Smooth muscle cell (in vitro differentiated cells): ENCODE results near the gene TMEM39A. TPM values are rescaled to one million over a fixed set of nuclear protein-coding genes. Genes with fewer than 3 reads are reported as not detected.

ENCODE experiments used
- DNase-seq: peaks from one replicate; lab custom pipeline; 2025; ENCODE audit not compliant: unreplicated experiment; lab: John Stamatoyannopoulos, UW
- H2AFZ ChIP-seq: fragments of 200-600 bp; sonication (generic); 2 replicates; pipeline ENCODE4 v1.6.0; 2016; ENCODE audit warnings: antibody characterized with exemption, low read depth, mild to moderate bottlenecking
- H3F3A ChIP-seq: fragments of 200-600 bp; sonication (generic); 2 replicates; pipeline ENCODE4 v1.6.0; 2017; ENCODE audit warnings: antibody characterized with exemption, low read depth
- H3K27ac ChIP-seq: fragments of 200-600 bp; sonication (generic); 2 replicates; pipeline ENCODE4 v1.5.1; 2016; ENCODE audit warnings: low read depth, mild to moderate bottlenecking
- H3K27me3 ChIP-seq: fragments of 200-600 bp; sonication (generic); 2 replicates; pipeline ENCODE4 v1.6.1; 2016; ENCODE audit warnings: low read depth, mild to moderate bottlenecking
- H3K36me3 ChIP-seq: fragments of 200-600 bp; sonication (generic); 2 replicates; pipeline ENCODE4 v1.5.1; 2016; ENCODE audit warnings: low read depth
- H3K4me1 ChIP-seq: fragments of 200-600 bp; sonication (generic); 2 replicates; pipeline ENCODE4 v1.5.1; 2016; ENCODE audit warnings: low read depth
- H3K4me2 ChIP-seq: fragments of 200-600 bp; sonication (generic); 2 replicates; pipeline ENCODE4 v1.6.0; 2016; ENCODE audit warnings: mild to moderate bottlenecking
- H3K4me3 ChIP-seq: fragments of 200-600 bp; sonication (generic); 2 replicates; pipeline ENCODE4 v1.5.1; 2016; ENCODE audit warnings: mild to moderate bottlenecking
- H3K79me2 ChIP-seq: fragments of 200-600 bp; sonication (generic); 2 replicates; pipeline ENCODE4 v1.6.0; 2016; ENCODE audit warnings: low read depth, mild to moderate bottlenecking
- H3K9ac ChIP-seq: fragments of 200-600 bp; sonication (generic); 2 replicates; pipeline ENCODE4 v1.6.0; 2016; ENCODE audit warnings: low read depth
- H3K9me3 ChIP-seq: fragments of 200-600 bp; sonication (generic); replicated peaks from 2 replicates; pipeline ENCODE4 v1.5.1; 2016; ENCODE audit warnings: low read depth
- H4K20me1 ChIP-seq: fragments of 200-600 bp; sonication (generic); 2 replicates; pipeline ENCODE4 v1.6.0; 2016; ENCODE audit warnings: low read depth
- CTCF ChIP-seq: fragments of 200-600 bp; sonication (generic); IDR thresholded peaks from 2 replicates; pipeline ENCODE4 v1.5.1; 2017; ENCODE audit warnings: borderline replicate concordance, mild to moderate bottlenecking, antibody characterized with exemption; ENCODE audit not compliant: insufficient read depth, poor library complexity, severe bottlenecking
- WGBS: methylation state at CpG from one replicate; pipeline ENCODE4 v1.1.7; 2016; ENCODE audit warnings: low lambda C conversion rate; 5-methylcytosine and 5-hydroxymethylcytosine counted together
- polyA plus RNA-seq: library from polyadenylated mRNA; unstranded; fragments of >200 nt; fragmentation: Nextera tagmentation; extraction: Ambion mirVana; gene quantifications from 2 replicates; pipeline ENCODE4 v1.2.1, GENCODE V29; 2016
- total RNA-seq: library from RNA; depleted of rRNA; stranded (reverse); fragments of >200 nt; gene quantifications from 2 replicates; pipeline ENCODE4 v1.2.3, GENCODE V29; 2014

TMEM39A gene
- total and polyA plus RNA-seq, 2 experiments from 2014 or later, result 64.6 to 79.2 TPM

GRCh38 chr3:119396870-119397269 is 66.5 kb downstream of the TMEM39A start:
- no peaks in the 10 kb centered on the region for H3K9me3 ChIP-seq
- peaks cover 7% of the 10 kb centered on the region for H3K36me3 ChIP-seq
- no peaks in the 10 kb centered on the region for H3F3A ChIP-seq
- no peaks in the 10 kb centered on the region for H3K4me1 ChIP-seq
- no peaks in the 10 kb centered on the region for H3K27me3 ChIP-seq
- WGBS, result 96% methylated on average over 2 of the region's 2 CpGs
- no peak for DNase-seq
- no peak overlapping the region for H2AFZ ChIP-seq
- H3K79me2 ChIP-seq, result no peaks in the 10 kb centered on the region
- no peak overlapping the region for H3K27ac ChIP-seq
- no peak overlapping the region for H3K4me3 ChIP-seq
- H3K4me2 ChIP-seq, result no peak overlapping the region
- no peak overlapping the region for H3K9ac ChIP-seq
- no peak for TF ChIP-seq CTCF
- H4K20me1 ChIP-seq, result no peaks in the 10 kb centered on the region

GRCh38 chr3:119395923-119396358 is 67.5 kb downstream of the TMEM39A start:
- Histone ChIP-seq H3K79me2 (no peaks in the 10 kb centered on the region), H3K4me2 (no peak overlapping the region), H3K4me3 (no peak overlapping the region), H3K9ac (no peak overlapping the region), H3K27me3 (no peaks in the 10 kb centered on the region), H3F3A (no peaks in the 10 kb centered on the region), H3K4me1 (no peaks in the 10 kb centered on the region), H2AFZ (no peak overlapping the region), H4K20me1 (no peaks in the 10 kb centered on the region), H3K27ac (no peak overlapping the region), H3K9me3 (no peaks in the 10 kb centered on the region), H3K36me3 (peaks cover 7% of the 10 kb centered on the region)
- WGBS, result 96% methylated on average over 2 of the region's 2 CpGs
- no peak for DNase-seq
- no peak for TF ChIP-seq CTCF

- peak; percentile 21 for TF ChIP-seq CTCF
- DNase-seq, result no peak
- Histone ChIP-seq H3K36me3 (no peaks in the 10 kb centered on the region), H4K20me1 (no peaks in the 10 kb centered on the region), H3K27me3 (no peaks in the 10 kb centered on the region), H3K27ac (no peak overlapping the region), H3F3A (no peaks in the 10 kb centered on the region), H3K9me3 (no peaks in the 10 kb centered on the region), H3K4me2 (no peak overlapping the region), H2AFZ (no peak overlapping the region), H3K79me2 (no peaks in the 10 kb centered on the region), H3K4me1 (peaks cover 5% of the 10 kb centered on the region), H3K4me3 (no peak overlapping the region), H3K9ac (no peak overlapping the region)
- 80% methylated on average over 8 of the region's 8 CpGs for WGBS
These were observed 74.8 kb downstream of the TMEM39A start for GRCh38 chr3:119388577-119388976.

- DNase-seq, result no peak
- peaks cover 5% of the 10 kb centered on the region for H3K4me1 ChIP-seq
These were observed 81.3 kb downstream of the TMEM39A start for GRCh38 chr3:119382134-119382533.

More at GRCh38 chr3:119382134-119382533, 81.3 kb downstream of the TMEM39A start:
- no peak overlapping the region for H3K4me2 ChIP-seq
- no peak overlapping the region for H3K9ac ChIP-seq
- no peaks in the 10 kb centered on the region for H3K27me3 ChIP-seq
- H3K79me2 ChIP-seq, result no peaks in the 10 kb centered on the region
- H3K9me3 ChIP-seq, result no peaks in the 10 kb centered on the region
- H2AFZ ChIP-seq, result no peak overlapping the region
- H3K36me3 ChIP-seq, result no peaks in the 10 kb centered on the region
- 94% methylated on average over 7 of the region's 7 CpGs for WGBS
- no peaks in the 10 kb centered on the region for H3F3A ChIP-seq
- TF ChIP-seq CTCF, result no peak
- H4K20me1 ChIP-seq, result no peaks in the 10 kb centered on the region
- H3K27ac ChIP-seq, result no peak overlapping the region
- H3K4me3 ChIP-seq, result no peak overlapping the region
